ENCODE results near the gene PSMA4. TPM values are rescaled to one million over a fixed set of nuclear protein-coding genes. Genes with fewer than 3 reads are reported as not detected.

PSMA4 gene
- total and polyA plus RNA-seq, 2 of the 8 experiments (the other 6 are each of a cell fraction or from before 2014, with no cell fraction given): 348 to 445 TPM

GRCh38 chr15:78501857-78502256 is 38.4 kb upstream of the PSMA4 start (continued):
- TF ChIP-seq SIRT6 (IDR thresholded peaks at IDR 0.05; ENCODE audit: low read length) (no peak), SRF (IDR thresholded peaks at IDR 0.05; ENCODE audit: low read depth, low read length) (no peak), KDM5A (IDR thresholded peaks at IDR 0.05; ENCODE audit: low read length) (no peak), USF2 (IDR thresholded peaks at IDR 0.05; ENCODE audit: low read length) (no peak), CTBP2 (IDR thresholded peaks at IDR 0.05; ENCODE audit: borderline replicate concordance, insufficient read depth, insufficient read length, low read length) (no peak), NANOG (IDR thresholded peaks at IDR 0.05; ENCODE audit: insufficient read depth, low read depth, low read length, poor library complexity, severe bottlenecking) (no peak), MAFK (IDR thresholded peaks at IDR 0.05; ENCODE audit: low read depth, low read length) (no peak), TAF7 (optimal IDR thresholded peaks at IDR 0.05; ENCODE audit: borderline replicate concordance, low read depth, low read length) (no peak), HDAC6 (IDR thresholded peaks at IDR 0.05; ENCODE audit: low read depth, low read length) (no peak), ZNF274 (IDR thresholded peaks at IDR 0.05; ENCODE audit: borderline replicate concordance, extremely low read depth, low read length) (no peak)

Measured in H1 (cell line).